ENCODE data around the gene HOXC6.

DNA sequence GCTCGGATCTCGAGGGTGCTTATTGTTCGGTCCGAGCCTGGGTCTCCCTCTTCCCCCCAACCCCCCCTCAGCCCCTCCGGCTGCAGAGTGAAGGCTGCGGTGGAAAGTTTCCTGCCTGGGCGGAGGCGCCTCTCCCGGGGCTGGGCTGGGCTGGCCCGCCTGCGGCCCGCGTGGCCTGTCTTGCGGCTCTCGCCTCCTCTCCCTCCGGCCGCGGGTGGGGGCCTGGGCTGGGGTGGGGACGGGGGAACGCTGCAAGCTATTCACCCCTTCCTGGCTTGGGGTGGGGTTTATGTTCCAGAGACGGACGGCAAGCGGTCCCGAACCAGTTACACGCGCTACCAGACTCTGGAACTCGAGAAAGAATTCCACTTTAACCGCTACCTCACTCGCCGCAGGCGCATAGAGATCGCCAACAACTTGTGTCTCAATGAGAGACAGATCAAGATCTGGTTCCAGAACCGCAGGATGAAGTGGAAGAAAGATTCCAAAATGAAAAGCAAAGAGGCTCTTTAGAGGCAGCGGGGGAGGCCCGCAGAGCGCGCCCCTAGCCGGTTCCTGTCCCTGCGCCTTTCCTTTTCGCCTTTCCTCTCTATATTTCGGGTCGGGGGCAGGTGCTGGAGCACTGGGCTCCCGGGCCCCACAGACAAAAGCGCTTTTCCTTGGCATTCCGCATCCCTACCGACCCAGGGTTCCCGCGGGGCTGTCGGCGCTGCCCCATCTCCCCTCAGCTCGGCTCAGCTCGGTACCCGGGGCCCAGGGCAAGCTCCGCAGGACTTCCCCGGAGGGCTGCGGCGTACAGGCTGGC is 5.9 kb downstream of the HOXC6 start:
- TF ChIP-seq ZNF274 (IDR thresholded peaks at IDR 0.05; ENCODE audit: borderline replicate concordance, extremely low read depth, low read length) (no peak), POLR2A (IDR thresholded peaks at IDR 0.05; ENCODE audit: control extremely low read depth in 1 of 2, low read depth in 2 of 2, low read length in 2 of 2) (no peak), CHD2 (IDR thresholded peaks at IDR 0.05; ENCODE audit: low read length) (no peak), CBX5 (IDR thresholded peaks at IDR 0.05; ENCODE audit: low read depth, low read length) (no peak), CHD1 (IDR thresholded peaks at IDR 0.05; ENCODE audit: low read depth, low read length) (no peak), RFX5 (IDR thresholded peaks at IDR 0.05; ENCODE audit: borderline replicate concordance, low read depth, low read length) (no peak), YY1 (IDR thresholded peaks at IDR 0.05; ENCODE audit: low read depth, low read length) (no peak), E2F6 (IDR thresholded peaks at IDR 0.05) (no peak)
- TF ChIP-seq, protein P1, sequence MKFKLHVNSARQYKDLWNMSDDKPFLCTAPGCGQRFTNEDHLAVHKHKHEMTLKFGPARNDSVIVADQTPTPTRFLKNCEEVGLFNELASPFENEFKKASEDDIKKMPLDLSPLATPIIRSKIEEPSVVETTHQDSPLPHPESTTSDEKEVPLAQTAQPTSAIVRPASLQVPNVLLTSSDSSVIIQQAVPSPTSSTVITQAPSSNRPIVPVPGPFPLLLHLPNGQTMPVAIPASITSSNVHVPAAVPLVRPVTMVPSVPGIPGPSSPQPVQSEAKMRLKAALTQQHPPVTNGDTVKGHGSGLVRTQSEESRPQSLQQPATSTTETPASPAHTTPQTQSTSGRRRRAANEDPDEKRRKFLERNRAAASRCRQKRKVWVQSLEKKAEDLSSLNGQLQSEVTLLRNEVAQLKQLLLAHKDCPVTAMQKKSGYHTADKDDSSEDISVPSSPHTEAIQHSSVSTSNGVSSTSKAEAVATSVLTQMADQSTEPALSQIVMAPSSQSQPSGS (IDR thresholded peaks at IDR 0.05; ENCODE audit: low read length), result no peak
- TF ChIP-seq, protein P2, sequence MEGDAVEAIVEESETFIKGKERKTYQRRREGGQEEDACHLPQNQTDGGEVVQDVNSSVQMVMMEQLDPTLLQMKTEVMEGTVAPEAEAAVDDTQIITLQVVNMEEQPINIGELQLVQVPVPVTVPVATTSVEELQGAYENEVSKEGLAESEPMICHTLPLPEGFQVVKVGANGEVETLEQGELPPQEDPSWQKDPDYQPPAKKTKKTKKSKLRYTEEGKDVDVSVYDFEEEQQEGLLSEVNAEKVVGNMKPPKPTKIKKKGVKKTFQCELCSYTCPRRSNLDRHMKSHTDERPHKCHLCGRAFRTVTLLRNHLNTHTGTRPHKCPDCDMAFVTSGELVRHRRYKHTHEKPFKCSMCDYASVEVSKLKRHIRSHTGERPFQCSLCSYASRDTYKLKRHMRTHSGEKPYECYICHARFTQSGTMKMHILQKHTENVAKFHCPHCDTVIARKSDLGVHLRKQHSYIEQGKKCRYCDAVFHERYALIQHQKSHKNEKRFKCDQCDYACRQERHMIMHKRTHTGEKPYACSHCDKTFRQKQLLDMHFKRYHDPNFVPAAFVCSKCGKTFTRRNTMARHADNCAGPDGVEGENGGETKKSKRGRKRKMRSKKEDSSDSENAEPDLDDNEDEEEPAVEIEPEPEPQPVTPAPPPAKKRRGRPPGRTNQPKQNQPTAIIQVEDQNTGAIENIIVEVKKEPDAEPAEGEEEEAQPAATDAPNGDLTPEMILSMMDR (IDR thresholded peaks at IDR 0.05; ENCODE audit: control extremely low read depth in 1 of 3, insufficient read depth in 1 of 3, low read depth in 1 of 3, low read length in 3 of 3), result no peak

Data from H1 (cell line).